Cerebellar nuclear complex (tissue), 1 donor: ENCODE data around the gene TNC.

Source experiments
- DNase-seq, 2 experiments: peaks; one replicate each; lab custom pipeline; 2025; lab: John Stamatoyannopoulos, UW

Gene TNC

DNA sequence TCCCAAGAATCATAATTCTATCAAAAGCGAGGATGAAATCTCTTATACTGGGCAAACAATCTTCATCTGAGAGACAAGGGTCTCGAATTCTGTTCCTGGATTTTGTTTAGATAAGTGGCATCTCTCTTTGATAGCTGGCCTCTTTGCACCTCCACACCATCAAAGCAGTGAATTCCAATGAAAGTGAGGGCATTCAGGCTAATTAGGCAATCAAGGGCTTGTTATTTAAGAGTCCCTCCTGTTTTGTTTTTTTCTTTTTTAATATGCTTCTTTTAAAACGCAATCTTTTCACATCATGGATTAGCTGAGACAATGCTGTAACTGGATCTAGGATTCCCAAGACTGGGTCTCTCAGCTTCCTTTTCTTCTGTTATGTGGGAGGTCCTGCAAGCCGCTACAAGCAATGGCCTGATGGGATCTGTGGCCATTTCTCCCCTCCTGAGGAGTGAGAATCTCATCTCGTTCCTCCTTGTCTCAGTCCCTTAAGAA, 67.9 kb downstream of the TNC start:
- DNase-seq, result no peak

DNA sequence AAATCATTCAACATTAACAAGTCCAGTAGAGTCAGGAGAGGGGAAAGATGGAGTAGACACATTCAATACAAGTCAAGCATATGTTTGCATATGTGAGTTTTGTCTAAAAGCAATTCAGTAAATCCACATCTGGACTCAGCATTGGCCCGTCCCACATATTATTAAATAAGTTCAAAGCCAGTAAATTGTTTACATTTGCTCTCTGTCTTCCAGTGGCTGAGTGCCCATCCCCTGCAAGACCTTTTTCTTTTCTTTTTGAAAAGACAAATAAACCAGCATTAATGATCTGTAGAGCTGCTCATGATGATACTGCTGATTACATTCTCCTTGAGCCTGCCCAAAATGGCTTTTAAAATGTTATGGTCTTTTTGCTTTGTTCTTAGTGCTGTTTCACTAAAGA, 71.1 kb downstream of the TNC start:
- no peak for DNase-seq

DNA sequence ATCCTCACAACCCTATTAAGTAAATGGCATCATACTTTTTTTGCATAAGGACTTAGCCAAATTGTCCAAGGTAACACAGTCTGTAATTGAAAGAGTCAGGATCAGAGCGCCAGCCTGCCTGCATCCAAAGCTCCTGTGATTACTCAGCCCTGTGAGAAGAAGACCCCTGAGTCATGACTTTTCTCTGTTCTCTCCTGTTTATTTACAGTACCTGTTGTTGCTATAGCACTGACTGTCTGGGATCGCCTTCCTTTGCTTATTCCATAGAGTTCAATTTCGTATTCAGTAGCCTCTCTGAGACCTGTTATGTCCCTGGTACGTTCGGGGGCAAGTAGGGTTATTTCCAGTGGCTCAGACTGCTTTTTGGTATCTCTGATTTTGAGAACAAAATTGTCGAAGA, 71.8 kb downstream of the TNC start:
- DNase-seq, result no peak

DNA sequence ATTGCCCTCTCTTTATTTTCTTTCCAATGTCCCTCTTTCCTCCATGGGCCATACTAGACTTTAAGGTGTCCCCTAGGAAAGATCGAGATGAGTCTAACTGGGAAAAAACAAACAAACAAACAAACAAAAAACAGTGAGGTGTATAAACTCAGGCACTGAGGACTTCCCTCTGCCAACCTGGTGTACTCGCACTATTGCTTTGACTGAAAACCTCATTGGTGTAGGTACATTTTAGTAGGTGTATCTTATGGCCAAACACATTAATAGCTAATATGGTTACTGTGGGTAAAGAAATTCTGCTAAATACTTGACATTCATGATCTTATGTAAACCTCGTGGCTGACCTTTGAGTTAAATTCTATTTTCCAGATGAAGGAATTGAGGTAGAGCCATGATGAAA, 74.3 kb downstream of the TNC start:
- DNase-seq, result no peak

DNA sequence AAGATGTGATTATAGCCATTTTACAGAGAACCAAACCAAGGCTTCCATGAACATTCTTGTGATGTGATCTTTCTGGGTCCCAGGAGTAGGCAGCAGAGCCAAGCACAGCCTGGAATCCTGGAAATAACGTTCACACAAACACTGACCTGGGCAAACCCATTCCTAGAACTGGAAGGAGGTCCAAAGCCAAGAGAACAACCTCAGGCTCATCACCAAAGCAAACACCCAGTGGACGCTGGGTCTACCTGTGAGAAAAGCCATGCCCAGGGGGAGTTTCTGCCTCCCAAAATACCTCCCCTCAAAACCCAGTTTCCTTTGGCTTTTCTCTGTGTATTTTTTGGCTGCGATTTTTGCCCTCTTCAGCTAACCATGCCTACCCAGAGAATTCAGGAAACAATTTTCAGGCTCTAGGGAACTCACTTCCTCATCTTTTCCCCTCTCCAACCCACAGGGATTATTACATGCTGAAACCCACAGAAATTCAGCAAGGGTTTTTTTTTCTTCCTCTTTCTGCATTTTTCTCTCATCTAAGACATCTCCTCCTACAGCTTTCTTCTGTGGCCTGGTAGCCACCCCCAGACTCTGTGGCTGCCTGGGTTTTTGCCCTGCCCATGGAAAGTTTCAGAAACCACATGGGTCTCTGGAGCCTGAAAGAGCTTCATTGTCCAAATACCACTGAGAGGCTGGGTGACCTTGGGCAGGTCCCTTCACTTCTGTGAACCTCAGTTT, 75.0 kb downstream of the TNC start:
- no peak for DNase-seq

DNA sequence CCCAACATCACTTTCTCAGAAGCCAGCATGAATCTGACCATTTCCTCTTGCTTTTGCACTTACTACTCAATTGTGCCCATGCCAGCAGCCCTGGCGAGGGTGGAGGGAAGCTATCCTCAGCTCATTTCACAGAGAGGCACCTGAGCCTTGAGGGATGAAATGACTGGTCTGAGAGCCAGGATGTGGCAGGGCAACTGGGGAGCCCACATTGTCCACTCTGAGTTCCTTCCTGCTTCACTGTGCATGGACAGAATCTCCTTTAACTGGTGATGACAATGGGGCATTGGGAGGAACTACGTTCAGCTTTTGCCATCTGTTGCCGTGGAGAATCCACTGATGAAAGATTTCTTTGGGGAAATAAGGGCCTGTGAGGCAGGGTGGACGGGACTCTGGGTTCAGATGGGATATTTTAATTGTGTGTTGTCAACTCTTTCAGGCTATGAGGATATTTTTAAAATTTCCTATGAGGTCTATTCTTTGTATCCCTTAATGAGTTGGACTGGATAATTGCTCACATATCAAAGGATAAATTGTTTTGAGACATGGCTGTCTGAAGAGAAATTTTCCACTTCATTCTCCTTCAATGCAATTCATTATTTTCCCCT, 78.3 kb downstream of the TNC start:
- no peak for DNase-seq

DNA sequence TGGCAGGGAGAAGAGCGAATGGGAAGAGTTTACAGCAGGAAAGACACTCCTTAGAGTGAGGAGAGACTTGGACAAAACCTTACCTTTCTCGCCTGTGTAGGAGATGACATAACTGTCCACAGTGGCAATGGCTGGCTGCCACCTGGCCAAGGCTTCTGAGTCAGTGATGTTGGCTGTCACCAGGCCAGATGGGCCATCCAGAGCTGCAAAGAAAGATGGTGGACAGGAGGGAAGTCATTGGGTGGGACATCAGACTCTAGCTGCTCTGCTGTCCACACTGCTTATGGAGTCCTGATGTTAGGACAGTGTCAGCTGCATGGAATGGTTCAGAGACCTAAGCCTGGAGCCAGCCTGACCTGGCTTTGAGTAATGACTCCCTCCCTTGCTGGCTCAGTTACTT, 79.8 kb downstream of the TNC start:
- DNase-seq, result no peak

DNA sequence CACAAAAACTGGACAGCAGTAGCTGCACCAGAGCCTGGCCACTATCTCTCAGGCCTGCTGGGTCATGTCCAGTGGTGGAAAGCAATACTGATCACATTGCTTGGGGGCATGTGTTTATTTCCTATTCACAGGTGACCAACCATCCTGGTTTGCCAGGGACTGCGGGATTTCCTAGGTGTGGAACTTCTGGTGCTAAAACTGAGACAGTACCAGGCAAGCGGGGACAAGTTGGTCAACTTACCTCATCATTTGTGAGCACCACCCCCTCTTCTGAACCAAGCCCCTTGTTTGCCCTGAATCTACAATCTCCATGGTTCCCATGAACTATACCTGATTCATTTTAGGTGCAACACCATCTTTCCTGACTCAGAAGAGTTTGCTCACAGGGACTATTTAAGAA, 81.3 kb downstream of the TNC start:
- no peak for DNase-seq

DNA sequence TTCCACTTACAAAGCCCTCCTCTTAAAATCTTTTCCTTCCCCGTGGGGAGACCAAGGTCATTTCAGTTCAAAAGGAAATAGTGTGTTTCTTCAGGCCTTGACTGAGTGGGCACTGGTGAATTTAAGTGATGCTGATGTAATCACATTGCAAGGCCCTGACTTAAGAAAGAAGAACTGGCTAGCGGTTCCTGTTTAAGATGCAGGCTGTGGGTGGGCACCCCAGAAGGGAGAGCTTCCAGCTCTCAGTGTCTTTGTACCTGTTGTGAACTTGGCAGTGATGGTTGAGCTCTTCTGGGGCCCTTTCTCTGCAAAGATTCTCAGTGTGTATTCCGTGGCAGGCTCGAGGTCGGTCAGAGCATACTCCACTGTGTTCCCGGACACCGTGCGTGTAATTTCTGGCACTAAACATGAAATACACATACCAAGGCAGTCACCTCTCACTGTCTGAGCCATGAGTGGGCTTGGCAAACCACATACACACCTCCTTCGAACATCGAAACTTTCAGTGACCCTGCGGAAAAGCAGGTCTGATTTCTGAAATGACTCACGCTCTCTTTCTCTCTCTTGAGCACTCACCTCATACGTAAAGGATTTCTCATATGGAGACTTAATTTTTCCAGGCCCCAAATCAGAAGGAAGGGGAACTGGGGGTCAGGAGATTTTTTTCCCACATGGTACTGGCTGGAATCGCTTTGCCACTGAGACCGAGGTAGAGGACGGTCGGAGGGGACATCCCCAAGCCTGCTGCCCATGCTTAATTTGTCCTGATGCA, 81.9 kb downstream of the TNC start:
- no peak for DNase-seq

DNA sequence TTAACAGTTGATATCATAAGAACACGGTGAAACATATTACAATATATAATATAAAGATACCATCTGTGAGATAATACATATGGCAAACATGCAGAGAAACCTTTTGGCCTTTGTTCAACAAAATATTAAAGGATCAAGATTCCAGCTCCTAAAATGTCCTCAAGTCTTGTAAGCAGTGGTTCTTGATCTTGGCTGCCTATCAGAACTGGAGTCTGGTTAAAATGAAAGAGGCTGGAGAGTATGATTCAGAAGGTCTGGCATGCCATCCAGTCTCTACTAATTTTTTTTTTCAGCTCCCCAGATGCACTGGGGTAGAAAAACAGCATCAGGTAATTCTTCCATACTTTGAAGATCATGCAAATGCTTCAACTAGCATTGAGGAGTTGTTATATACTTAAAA, 83.2 kb downstream of the TNC start:
- no peak for DNase-seq

DNA sequence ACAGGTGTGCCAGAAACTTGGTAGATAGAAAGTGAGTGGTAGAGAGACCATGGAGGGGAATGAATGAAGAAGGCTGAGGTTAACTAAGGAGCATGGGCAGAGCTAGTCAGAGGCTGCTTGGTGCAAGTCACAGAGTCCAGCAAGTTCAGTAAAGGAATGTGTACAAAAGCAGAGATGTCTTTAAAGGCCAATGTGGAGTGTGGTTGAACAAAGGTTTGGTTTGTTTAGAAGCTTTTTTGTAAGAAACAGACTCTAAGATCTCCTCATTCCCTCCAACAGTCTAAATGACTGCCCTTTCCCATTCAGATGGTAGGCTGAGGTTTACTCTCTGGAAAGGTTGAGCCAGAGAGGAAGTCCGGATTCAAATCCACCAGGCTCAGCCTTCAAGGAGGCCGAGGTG, 84.2 kb downstream of the TNC start:
- no peak for DNase-seq

DNA sequence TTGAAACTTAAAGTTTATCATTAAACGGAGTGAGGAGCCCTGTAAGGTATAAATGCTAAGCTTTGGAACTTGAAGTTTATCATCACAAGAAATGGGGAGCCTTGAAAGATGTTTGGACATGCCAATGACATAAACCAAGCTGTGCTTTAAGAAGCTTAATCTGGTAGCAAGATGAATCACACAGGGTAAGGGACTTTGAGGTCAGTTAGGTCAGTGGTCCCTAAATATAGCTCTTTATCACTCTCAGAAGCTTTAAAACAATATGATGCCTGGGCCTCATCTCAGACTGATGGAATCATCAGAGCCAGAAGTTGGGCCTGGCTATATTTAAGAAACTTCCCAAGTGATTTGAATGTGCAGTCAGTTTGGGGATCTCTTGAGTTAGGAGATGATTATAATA, 85.7 kb downstream of the TNC start:
- no peak for DNase-seq

DNA sequence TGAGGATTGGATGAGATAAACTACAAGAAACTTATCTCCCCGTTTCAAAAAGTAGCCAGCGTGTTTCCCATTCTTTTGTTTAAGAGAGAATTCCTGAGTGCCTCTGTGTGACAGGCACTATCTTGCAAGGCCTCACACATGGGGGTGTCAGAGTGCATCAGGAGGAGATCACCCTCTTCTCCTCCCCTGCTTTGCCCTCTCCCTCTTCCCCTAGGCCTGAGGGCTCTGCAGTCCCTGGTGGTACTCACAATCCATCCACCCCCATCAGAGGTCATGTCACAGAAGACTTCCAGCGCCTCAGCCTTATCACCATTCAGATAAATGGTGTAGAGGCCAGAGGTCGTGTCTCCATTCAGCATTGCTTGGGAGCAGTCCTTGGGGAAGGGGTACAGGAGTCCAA, 88.0 kb downstream of the TNC start:
- no peak for DNase-seq

DNA sequence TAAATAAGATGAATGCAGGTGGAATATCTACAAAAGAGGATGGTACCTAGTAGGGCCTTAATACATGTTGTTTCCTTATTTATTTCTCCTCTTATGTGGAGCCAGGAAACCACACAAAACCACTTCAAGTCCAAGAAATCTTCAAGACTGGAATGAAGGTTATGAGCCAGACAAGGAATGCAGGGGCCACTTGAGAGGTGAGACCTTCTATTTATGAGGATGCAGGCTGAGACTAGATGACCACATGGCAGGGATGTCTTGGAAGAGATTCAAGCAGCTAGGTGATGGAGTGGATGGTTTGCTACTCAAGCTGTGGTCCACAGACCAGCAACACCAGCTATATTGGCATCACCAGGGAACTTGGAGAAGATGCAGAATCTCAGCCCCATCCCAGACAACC, 92.2 kb downstream of the TNC start:
- DNase-seq, result no peak

DNA sequence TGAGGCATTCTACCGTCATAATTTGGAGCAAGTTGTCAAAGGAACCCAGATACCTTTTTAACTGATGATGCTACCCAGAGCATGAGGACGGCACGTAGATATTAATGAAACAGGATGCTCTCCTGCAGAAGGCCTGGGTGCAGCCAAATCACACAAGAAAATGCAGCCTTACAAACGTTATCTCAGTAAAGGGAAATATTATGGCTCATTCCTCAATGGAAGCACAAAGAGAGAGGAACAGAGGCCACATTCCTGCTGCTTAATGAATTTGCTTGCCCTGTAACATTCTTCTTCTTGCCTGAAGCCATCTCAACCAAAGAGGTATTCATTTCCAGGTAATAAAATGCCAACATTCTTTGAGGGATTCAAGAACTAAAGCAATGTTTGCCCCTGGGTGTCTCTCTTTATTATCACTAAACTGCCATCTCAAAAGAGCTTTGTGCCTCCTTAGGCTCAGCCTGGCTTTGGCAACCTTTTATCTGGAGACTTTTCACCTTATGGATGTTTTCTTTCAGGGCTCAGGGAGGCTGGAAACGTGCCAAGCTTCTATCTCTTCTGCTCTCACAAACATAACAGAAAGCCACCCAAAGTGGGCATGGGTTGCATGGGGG, 92.9 kb downstream of the TNC start:
- no peak for DNase-seq

DNA sequence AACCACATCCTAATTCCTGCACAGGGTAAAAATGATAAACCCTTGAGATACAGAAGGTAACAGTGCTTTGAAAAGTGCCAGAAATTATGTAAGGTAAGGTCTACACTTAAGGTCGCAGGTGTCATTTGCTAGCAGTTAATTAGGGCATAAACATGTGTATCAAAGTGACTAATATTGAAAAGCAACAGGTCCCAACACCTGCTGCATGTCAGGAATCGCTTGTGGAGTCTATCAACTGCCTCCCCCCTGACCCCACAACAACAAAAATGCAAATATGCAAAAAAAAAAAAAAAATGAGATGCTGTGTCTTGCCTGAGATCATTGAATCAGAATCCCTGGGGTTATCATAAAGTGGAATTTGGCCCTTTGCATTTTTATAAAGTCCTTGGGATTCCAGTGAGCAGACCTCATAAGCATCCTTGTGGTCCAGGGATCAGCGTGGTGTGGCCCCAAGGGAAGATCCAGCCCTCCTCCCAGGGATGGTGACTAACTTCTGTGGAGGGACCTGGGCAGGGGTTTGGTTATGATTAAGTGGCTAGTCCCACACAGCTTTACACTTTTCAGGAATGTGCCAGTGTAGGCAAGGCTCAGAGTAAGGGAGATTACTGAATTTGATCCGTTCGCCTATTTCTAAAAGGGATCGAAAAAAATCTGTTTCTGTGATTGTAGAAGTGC, 95.1 kb downstream of the TNC start:
- DNase-seq, result no peak

DNA sequence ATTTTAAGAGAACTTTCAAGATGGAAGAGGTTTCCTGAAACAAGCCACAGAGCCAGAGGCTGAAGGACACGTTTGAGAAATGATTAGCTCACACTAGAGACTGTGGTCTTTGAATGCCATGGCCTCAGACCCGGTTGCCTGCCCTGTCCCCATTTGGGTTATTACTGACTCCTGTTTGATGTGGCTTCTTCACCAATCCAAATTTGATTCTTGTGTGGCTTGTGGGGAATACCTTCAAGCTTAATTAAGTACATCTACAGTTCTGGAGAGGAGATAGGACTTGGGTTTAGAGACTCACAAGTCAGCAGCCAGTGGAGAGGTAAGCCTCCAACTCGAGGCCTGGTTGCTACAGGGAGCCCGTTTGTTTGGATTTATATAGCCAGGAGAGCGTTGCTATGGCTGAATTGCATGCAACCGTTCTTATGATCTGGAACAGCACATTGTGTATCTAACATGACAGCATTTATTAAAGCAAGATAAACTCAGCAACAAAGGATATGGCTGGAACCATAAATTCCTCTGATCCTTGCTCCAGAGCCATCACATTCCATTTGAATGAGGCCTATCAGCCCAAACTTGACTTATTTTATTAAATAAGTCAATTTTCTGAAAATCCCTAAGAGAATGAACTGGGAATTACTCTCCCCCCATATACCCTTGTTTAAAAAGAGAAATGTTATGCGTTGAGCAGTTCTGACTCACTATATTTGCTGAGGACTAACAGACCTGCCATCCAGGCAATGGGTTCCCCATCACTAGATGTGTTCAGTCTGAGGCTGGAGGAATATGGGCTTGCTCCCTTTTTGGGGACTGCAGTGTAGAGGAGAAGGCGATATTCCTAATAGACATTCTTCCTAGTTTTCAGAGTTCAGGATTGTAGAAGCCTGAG, 99.2 kb downstream of the TNC start:
- no peak for DNase-seq

DNA sequence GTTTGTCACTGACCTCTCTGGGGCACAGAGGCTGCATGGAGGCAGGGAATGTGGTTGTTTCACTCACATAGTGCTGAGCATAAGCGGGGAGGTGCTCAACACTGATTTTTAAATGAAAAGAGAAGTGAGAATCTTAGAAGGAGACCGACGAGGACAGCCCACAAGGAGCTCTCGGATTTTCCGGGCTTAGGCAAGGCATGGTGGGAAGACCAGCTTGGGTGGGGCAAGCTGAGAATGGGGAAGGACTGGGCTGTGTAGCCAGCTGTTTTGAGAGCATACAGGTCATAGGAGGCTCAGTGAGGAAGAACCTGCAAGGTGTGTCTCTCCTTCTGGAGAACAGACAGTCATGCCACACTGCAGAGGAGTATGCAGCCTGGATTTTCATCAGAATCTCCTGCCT, 101.6 kb downstream of the TNC start:
- no peak for DNase-seq

DNA sequence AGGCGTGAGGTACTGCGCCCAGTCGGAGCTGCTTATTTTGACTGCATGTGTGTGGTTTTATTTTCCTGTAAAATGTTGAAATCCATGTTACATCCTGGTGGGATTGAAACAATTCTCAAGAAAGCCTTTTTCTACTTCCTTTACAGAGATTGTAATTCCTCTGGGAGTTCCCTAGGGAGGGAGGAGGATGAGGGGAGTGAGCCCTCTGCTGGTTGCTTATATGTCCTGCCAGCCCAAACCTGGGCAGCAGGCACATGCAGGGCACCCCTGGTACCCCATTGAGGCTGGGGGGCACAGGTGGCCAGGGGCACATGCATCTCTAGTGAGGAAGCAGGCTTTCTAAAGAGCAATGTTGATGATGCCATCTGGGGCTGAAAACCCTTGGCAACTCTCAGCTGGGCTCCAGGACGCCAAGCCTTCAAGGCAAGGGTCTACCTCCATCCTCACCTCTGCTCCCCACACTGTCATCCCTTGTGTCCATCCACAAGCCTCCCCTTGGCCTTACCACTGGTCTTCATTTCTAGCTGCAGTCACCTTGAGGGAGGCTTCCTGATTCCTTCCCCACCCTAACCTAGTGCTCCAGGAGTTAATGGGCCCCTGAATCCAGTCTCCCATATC, 102.8 kb downstream of the TNC start:
- DNase-seq, result no peak

DNA sequence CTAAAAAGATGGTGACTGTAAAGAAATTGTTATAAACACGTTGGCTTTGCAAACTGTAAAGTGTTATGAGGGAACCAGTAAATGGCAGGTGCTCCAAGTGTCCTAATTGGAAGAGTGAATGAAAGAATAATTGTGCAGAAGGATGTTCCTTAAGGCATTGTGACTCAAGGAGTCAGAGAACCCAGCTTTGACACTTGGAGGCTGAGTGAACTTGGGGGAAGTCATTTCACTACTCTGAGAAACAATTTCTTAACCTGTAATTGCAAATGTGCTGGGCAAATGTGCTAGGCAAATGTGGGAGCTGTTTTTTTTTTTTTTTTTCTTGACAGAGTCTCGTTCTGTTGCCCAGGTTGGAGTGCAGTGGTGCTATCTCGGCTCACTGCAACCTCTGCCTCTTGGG, 103.5 kb downstream of the TNC start:
- DNase-seq, result no peak

DNA sequence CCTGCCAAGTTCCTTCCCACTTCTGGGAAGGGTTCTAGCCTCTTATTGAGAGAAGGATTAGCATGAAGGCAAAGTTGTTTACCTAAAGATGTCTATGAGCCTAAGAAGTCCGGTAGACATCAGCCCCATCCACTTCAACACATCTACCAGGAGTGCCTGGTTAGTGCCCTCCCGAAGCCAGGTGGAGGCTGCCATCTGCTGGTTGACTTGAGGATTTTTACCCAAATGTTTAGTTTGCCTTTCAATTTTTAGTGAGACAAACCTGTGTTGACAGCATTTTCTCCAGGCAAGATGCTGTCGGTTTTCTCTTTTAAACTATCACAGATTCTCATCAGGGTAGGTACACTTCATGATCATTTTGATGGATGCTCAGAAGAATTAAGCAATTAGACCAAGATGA, 104.0 kb downstream of the TNC start:
- peak in 1 of 2 experiments; percentile 11 for DNase-seq
